GM19043 (cell line): ENCODE measurements around the gene RPL12.

Experiments
- ATAC-seq: cut with Tn5 transposase; IDR thresholded peaks from one replicate; pipeline ENCODE4 v1.9.1; 2021; ENCODE audit warnings: low read depth; ENCODE audit not compliant: unreplicated experiment

Gene RPL12

DNA sequence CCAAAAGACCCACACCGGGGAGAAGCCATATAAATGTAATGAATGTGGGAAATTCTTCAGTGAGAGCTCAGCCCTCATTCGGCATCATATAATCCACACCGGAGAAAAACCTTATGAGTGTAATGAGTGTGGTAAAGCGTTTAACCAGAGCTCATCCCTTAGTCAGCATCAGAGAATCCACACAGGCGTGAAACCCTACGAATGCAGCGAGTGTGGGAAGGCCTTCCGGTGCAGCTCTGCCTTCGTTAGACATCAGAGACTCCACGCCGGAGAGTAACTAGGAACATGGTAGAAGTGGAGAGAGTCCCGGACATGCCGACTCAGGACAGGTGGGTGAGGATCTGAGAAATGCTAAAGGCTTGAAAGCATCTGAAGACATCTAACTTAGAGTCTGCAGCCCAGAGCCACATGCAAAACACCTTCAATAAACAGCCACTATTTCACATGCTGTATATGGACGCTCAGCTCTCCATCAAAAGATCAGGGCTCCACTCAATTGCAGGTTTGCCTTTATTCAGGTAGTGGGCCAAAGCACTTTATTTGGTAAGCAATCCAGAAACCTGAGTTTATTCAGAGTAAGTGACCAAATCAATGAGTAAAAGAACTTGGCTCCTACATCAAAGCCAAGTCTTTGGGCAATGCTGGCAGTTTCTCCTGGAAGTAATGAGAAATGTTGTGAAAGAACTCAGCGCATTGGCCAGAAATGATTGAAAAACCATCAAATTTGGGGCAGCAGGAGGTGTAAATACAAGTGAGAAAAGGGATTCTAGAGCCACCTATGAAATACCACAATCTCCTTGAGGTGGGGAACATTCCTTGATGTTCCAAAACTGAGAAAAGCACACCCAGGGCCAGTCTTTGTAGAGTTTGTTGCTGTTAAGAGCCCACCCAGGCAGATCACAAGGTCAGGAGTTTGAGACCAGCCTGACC lies 6.0 kb downstream of the RPL12 start:
- no peak for ATAC-seq

- no peak for ATAC-seq
These were observed 6.8 kb downstream of the RPL12 start for GRCh38 chr9:127444283-127444920.

DNA sequence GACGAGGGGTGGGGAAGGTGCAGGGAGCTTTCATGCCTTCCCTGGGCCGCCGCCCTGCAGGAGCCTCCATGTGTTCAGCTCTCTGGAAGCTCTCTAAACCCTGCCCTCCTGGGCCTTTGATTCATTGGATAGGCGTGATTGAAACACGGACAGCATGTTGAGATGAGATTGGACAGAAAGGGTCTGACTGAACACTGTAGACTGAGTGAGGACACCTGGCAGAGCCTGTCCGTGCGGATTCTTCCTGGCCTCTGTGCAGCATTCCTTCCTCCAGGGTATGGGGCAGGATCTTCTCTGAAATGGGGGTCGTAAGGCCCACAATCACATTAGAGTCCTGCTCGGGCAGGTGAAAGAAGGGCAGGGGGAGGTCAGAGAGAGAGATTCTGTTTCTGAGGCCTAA lies 12.8 kb downstream of the RPL12 start:
- ATAC-seq = no peak

- no peak for ATAC-seq
These were observed 13.5 kb downstream of the RPL12 start for GRCh38 chr9:127437497-127438264.

GRCh38 chr9:127430415-127430814 lies 20.8 kb downstream of the RPL12 start:
- no peak for ATAC-seq

GRCh38 chr9:127428348-127428747 lies 22.9 kb downstream of the RPL12 start:
- ATAC-seq = no peak

GRCh38 chr9:127426756-127427155 lies 24.4 kb downstream of the RPL12 start:
- no peak for ATAC-seq

DNA sequence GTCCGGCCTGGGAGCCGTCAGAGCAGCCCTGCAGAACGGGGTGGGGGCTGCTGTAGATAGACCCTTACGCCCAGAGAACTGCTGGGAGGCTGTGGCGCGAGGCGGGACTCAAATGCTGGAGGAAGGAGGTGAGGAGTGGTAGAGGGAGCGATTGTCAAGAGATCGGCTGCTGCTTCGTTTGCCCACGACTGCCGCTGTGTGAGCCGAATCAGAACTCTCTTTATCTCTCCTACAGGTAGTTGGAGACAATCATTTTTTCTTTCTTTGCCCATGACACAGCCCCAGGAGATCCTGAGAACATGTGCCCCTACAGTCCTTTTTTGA lies 26.6 kb downstream of the RPL12 start:
- ATAC-seq = no peak

DNA sequence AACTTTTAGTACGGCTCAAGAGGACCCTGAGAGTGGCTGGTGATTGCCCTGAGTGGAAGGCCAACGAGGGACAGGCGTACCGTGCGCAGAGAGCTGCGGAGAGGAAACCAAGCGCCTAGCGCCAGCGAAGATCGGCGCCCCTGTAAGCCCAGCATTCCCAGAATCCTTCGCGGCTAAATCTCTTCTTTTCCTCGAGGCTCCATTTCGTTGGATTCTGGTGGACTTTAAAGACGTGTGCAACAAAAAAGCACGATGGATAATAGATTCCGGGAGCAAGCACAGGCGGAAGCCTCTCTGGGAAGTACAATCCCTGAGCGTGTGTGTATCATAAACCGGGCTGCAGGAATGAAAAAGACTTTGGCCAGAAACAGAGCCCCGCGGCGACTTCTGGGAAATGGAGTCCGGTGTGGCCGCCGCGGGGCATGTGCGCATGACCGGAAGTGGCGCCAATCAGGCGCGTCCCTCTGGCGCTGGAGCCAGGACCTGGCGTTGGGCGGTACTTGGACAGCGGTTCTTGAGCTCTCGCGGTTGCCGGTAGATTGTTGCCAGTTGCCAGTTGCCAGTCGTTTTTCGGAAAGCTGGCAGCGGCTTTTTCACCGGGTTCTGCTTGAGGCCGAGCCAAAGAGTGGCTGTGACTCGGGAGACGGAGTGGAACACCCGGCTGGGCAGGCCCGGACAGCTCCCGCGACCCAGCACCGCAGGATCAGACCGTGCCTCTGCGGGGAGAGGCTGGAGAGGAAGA lies 27.1 kb downstream of the RPL12 start, which contains the start of gene ZNF79:
Gene ZNF79, plus strand, starts transcription at position 449 of the 742 bp plus-strand sequence. CDS start 406 bp downstream, outside the sequence.
- ATAC-seq = peak; percentile 70

- no peak for ATAC-seq
These were observed 27.7 kb downstream of the RPL12 start for GRCh38 chr9:127423476-127423933.

DNA sequence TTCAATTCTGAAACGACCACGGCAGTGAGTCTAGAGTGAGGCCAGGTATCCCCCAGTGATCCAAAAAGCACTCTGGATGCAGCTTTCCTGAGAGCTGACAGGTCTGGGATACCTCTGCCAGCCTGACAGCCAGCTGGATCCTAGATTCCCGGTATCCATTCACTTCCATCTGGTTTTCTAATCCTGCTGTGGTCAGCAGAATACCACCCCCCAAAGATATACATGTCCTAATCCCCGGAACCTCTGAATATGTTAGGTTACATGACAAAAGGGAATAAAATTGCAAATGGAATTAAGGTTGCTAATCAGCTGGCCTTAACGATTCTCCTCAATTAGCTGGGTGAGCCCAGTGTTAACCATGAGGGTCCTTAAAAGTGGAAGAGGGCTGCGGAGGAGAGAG lies 28.4 kb downstream of the RPL12 start:
- no peak for ATAC-seq

GRCh38 chr9:127422133-127422782 lies 28.9 kb downstream of the RPL12 start:
- no peak for ATAC-seq

DNA sequence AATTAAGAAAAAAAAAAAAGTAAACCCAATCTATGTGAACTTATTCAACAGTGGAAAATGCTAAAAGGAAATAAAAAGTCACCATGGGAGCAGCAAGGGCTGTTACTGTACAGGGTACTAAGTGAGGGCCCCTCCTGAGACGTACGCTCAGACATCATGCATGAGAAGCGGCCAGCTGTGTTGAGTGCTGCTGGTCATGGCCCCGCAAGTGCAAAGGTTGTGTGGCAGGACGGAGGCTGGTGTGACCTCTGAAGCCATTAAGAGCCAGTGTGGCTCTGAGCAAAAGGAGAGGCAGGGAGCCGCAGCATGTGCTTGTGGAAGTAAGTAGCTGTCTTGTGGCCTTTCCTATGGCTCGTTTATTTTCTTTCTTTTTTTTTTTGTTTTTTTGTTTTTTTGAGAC lies 30.1 kb downstream of the RPL12 start:
- ATAC-seq = no peak

- no peak for ATAC-seq
These were observed 31.9 kb downstream of the RPL12 start for GRCh38 chr9:127419348-127419747.

DNA sequence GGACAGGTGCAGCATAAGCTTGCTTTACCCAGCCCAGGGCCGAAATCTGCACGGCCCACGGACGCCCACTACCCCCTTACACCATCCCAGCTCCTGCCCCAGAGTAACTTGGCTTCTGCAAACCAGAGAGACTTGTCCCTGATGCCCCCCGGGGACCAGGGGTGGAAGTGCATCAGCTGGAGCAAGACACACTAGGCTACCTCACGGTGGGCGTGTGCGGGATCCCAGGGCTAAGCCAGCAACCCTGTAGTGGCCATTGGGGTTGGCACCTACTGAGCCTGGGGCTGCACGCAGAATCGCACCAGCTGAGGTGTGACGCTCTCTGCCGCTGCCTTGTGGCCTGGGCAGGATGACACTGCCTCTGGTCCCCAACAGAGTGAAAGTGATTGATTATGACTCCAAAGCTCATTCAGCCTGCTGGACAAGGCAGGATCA lies 33.2 kb downstream of the RPL12 start:
- ATAC-seq = no peak

GRCh38 chr9:127417131-127418036 lies 33.8 kb downstream of the RPL12 start:
- no peak for ATAC-seq

- no peak for ATAC-seq
These were observed 35.5 kb downstream of the RPL12 start for GRCh38 chr9:127415657-127416056.

DNA sequence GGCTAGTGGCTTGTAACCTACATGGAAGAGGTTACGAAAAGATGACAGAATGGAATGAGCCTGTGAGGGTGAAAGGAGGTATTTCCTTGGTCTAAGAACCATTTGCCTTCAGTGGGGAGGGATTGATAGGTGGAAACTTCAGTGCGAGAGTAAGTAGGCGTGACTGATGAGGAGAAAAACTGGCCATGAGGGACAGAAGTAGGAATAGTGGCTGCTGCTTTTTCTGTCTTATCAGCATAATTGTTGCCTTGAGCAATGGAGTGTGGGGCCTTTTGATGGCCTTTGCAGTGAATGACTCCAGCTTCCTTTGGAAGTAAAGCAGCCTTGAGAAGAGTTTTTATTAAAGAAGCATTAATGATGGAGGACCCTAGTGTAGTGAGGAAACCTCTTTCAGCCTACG lies 36.1 kb downstream of the RPL12 start:
- ATAC-seq = no peak

DNA sequence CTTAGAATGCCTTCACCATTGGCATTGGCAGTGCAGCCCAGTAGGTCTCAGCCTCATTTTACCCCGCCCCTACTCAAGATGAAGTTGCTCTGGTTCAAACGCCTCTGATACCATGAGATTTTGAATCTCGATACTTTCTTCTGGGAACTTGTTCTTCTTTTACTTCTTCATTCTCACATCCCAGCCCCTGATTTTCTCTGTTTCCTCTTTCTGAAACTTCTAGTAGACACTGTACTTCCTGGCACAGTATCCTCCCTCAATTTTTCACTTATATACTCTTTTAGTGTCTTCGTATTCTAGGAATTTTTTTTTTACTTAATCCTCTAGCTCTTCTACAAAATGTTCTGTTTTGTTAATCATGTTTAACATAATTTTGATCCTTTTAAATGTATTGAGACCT lies 40.1 kb downstream of the RPL12 start:
- ATAC-seq = no peak
